Measurements from ENCODE around the gene LCE1F.

Gene LCE1F, protein sequence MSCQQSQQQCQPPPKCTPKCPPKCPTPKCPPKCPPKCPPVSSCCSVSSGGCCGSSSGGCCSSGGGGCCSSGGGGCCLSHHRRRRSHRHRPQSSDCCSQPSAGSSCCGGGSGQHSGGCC

DNA sequence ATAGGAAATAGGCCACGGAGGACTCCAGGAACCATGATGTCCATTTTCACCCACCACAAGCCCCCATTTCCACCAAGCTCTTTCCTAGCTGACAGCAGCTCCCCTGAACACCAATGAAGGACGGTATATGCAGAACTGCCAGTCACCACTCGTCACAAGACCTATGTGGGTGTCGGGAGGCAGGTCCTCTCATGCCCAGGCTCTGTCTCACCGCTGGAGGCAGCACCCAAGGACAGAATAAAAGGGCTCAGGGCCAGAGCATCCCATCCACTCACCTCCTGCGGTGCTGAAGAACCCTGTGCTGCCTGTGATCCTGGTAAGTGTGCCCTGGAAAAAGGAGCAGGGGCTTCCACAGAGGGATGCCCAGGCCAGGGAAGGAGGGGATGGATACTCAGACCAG lies at the start of gene LCE1F:
LCE1F (plus strand) TSS at position 266 of the 400 bp plus-strand sequence. CDS start 1,232 bp downstream, outside the sequence.
- no peak for ATAC-seq
- H3K4me3 Mint-ChIP-seq, result no peak within 1 kb of the TSS
- H3K4me1 Mint-ChIP-seq, result no peaks in the 10 kb centered on the region
- H3K9me3 Mint-ChIP-seq, result peaks cover 9% of the 10 kb centered on the region
- no peak within 1 kb of the TSS for H3K27ac Mint-ChIP-seq
- H3K36me3 Mint-ChIP-seq, result no peaks in the 10 kb centered on the region
- peaks cover 43% of the 10 kb centered on the region for H3K27me3 Mint-ChIP-seq

DNA sequence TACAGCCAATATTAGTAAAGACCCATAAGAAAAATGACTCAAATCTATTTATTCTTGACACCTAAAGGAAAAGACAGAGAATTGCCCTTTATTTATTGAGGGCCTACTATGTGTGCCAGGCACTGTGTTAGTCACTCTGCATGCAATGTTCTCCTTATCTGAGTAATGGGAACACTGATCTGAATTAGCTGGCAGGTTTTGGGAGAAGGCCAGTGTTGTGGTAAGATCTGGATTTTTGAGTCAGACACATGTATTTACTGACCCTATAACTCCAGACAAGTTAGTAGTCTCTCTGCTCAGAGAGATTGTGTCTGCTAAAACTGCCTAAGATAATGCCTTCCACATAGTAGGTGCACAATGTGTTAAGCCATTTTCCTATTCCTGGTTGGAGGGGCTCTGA lies 49.7 kb upstream of the LCE1F start:
- no peak overlapping the region for H3K27ac Mint-ChIP-seq
- H3K36me3 Mint-ChIP-seq, result no peaks in the 10 kb centered on the region
- peaks cover 10% of the 10 kb centered on the region for H3K27me3 Mint-ChIP-seq
- H3K9me3 Mint-ChIP-seq, result no peaks in the 10 kb centered on the region
- ATAC-seq, result no peak
- H3K4me1 Mint-ChIP-seq, result no peaks in the 10 kb centered on the region
- H3K4me3 Mint-ChIP-seq, result no peak overlapping the region

DNA sequence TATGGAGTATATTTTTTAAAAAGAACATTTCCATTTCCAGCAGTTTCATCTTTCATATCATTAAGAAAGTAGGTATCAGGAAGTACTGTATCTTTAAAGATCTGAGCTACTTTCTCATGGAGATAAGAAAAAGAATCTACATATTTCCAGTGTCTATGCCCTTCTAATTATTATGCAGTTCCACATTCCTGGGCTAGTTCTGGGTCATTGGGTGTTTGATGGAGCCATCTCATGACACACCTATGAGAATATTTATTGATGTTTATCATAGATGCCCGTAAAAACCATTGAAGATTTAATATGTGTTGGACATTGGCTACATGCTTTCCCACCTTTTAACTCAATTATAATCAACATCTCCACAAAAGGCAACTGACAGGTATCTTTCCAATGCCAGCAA lies 46.0 kb upstream of the LCE1F start:
- H3K36me3 Mint-ChIP-seq, result no peaks in the 10 kb centered on the region
- H3K27me3 Mint-ChIP-seq, result peaks cover 10% of the 10 kb centered on the region

DNA sequence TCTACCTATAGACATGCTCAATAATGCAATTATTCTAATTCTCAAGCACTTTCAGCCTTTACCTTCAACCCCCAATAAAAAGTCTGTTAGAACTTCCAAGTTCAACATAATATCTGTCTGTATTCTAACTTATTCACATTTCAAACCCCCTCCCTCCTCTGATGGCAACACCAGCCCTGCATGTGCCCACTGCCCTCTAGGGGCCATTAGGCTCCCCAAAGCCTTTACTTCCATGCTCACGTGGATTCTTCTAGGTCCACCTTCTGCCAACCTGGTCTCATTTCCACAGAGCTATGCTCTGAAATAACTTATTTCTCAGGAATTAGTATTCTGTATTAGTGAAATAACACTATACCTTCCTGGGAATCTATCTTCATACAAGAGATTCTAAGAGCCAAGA lies 39.3 kb upstream of the LCE1F start:
- no peaks in the 10 kb centered on the region for H3K9me3 Mint-ChIP-seq
- ATAC-seq, result no peak
- no peak overlapping the region for H3K27ac Mint-ChIP-seq
- no peak overlapping the region for H3K4me3 Mint-ChIP-seq
- H3K4me1 Mint-ChIP-seq, result no peaks in the 10 kb centered on the region
- H3K27me3 Mint-ChIP-seq, result peaks cover 22% of the 10 kb centered on the region
- no peaks in the 10 kb centered on the region for H3K36me3 Mint-ChIP-seq

More for the DNA sequence above, 46.0 kb upstream of the LCE1F start:
- Mint-ChIP-seq H3K27ac (no peak overlapping the region), H3K4me3 (no peak overlapping the region), H3K9me3 (no peaks in the 10 kb centered on the region), H3K4me1 (no peaks in the 10 kb centered on the region)
- ATAC-seq, result no peak

DNA sequence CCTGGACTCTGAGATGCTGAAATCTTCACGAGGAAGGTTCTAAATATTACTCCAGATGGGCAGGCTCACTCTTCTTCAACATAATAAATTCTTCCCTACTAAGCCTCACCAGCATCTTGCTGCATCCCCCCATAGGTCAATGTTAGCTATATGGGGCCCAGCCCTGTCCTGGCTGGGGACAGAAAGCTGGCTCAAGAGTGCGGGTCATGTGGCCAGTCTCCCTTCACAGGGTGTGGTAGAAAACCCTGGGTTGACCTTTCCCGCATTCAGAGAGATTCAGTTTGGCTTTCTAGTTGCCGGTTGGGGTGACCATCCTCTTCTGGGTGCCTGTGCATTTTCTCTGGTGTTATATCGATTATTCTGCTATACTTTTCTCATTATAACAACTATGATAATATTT lies 36.9 kb upstream of the LCE1F start:
- Mint-ChIP-seq H3K27ac (no peak overlapping the region), H3K9me3 (no peaks in the 10 kb centered on the region), H3K36me3 (no peaks in the 10 kb centered on the region), H3K27me3 (peaks cover 33% of the 10 kb centered on the region), H3K4me3 (no peak overlapping the region), H3K4me1 (no peaks in the 10 kb centered on the region)
- no peak for ATAC-seq

DNA sequence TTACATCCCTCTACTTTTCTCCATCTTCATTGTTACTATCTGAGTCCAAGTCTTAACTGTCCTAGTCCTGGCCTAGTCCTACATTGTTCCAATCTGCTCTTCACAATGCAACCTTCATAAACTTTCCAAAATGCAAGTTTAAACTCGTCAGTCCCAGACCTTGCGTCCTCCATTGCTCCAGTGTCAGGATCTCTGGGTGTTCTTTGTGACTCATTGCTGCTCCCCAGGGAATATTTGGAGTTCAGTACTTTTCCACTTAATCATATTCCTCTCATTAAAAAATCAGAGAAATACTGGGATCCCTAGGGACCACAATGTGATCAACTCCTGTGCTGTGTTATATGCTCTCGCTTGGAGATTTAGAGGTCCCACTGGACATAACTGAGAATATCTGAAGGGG lies 35.1 kb upstream of the LCE1F start:
- Mint-ChIP-seq H3K4me1 (no peaks in the 10 kb centered on the region), H3K27ac (no peak overlapping the region), H3K9me3 (no peaks in the 10 kb centered on the region), H3K4me3 (no peak overlapping the region), H3K27me3 (peaks cover 35% of the 10 kb centered on the region), H3K36me3 (no peaks in the 10 kb centered on the region)
- ATAC-seq, result no peak

DNA sequence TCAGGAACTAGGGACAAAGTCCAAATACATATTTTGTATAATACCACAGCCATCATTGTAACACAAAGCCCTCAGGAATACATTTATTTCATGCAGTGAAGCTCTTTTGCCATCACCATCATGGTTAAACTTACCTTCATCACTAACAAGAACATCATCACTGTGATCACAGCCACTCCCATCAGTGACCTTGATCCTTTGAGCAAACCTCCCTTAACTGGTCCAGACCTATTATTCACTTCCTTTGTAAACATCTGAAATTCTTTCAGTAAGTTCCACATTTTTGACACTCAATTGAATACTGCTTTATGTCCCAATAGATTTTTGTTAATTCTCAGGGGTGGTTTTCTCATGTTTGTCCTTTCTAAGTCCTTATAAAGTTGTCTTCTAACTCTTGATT lies 33.3 kb upstream of the LCE1F start:
- no peak overlapping the region for H3K4me3 Mint-ChIP-seq
- no peak overlapping the region for H3K27ac Mint-ChIP-seq
- no peaks in the 10 kb centered on the region for H3K4me1 Mint-ChIP-seq
- peaks cover 24% of the 10 kb centered on the region for H3K27me3 Mint-ChIP-seq
- H3K9me3 Mint-ChIP-seq, result no peaks in the 10 kb centered on the region
- H3K36me3 Mint-ChIP-seq, result no peaks in the 10 kb centered on the region
- no peak for ATAC-seq

DNA sequence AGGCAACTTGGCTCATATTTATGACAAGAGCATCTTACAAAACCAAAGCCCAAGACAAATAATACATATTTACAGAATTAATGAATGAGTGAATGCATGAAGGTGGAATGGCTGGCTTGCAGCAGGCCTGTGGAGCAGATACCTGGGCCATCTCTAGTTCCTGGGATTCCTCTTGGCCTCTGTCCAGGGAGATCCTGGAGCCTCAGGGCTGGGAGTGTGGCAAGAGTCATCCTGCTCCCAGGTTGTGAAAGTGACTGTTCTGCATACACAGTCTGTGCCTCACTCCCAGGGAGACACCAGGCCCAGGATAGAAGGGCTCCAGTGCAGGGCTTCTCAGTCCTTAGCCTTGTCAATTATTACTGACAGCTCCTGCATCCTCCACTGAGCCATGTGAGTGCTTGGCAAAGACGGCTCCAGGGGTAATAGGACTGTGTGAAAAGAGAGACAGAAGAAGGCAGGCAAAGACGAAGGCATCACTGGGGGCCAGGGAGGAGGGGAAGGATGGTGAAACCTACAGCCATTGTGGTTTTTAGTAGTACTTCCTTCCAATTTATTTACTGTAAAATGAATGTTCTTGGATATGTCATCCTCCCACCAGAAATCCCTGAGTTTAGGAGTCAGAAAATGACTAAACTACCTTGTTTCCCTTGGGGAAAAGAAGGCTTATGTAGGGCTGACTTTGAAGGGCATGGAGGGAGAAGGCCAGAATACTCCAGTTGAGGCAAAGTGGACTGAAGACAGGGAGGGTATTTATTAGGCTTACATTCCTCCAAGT lies 31.4 kb upstream of the LCE1F start:
- Mint-ChIP-seq H3K9me3 (no peaks in the 10 kb centered on the region), H3K27ac (no peak overlapping the region), H3K27me3 (peaks cover 13% of the 10 kb centered on the region), H3K36me3 (no peaks in the 10 kb centered on the region), H3K4me3 (no peak overlapping the region), H3K4me1 (no peaks in the 10 kb centered on the region)
- no peak for ATAC-seq

DNA sequence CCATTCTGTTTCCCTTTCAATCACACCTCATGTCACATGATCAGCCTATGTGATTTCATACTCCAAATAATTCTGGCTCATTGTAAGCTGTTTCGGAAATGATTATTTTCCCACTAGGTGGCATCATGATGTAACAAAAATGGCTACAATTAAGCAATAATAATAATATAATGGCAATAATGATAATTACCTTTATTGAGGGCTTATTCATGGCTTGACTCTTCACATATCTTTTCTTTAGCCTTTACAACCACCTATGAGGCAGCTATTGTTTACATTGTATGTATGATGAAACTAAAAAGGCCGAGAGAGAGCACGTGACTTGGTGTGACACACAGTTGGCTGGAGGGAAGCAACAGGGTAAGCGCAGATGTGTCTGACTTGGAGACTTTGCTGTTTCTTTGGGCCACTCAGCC lies 29.6 kb upstream of the LCE1F start:
- H3K4me3 Mint-ChIP-seq, result no peak overlapping the region
- H3K27ac Mint-ChIP-seq, result no peak overlapping the region
- no peaks in the 10 kb centered on the region for H3K36me3 Mint-ChIP-seq
- H3K4me1 Mint-ChIP-seq, result no peaks in the 10 kb centered on the region
- ATAC-seq, result no peak
- no peaks in the 10 kb centered on the region for H3K9me3 Mint-ChIP-seq
- peaks cover 15% of the 10 kb centered on the region for H3K27me3 Mint-ChIP-seq

DNA sequence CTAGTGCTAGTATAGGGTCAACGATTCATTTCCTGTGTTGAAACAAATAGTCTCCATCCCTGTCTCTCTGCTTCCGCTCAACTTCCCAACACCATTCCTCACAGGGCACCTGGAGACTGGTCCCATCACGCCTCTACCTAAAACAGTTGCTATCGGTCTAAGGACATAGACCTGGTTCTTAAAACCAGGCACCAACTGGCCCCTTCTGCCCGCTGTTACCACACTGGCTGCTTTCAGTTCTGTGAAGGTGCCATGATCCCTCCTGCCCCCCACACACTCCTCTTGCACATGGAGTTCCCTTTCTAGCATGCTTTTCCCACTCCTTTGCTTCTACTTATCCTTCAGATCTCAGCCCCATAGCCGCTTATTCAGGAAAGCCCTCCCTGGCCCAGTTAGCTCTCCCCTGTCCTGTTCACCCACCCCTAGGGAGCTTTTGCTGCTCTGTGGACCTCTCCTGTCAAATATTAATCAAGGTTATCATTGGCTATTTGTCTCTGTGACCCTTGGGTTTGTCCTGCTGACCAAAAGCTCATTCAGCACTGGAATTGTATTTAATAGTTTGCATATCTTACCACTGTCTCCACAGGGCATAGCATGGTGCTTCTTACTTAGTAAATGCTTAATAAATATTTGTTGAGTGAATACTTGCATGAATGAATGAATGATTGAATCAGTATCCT lies 29.0 kb upstream of the LCE1F start:
- Mint-ChIP-seq H3K36me3 (no peaks in the 10 kb centered on the region), H3K4me3 (no peak overlapping the region), H3K27ac (no peak overlapping the region), H3K27me3 (peaks cover 22% of the 10 kb centered on the region), H3K9me3 (no peaks in the 10 kb centered on the region), H3K4me1 (no peaks in the 10 kb centered on the region)
- no peak for ATAC-seq

DNA sequence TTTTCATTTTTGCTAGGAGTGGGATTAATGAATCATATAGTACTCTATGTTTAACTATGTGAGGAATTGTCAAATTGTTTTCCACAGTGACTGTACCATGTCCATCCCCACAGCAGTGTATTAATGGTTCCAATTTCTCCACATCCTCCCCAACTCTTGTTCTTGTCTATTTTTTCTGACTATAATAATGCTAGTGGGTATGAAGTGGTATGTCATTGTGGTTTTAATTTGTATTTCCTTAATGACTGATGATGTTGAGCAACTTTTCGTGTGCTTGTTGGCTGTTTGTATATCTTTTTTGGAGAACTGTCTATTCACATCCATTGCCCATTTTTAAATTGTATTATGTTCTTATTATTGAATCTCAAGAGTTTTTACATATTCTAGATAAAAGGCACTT lies 27.1 kb upstream of the LCE1F start:
- H3K4me3 Mint-ChIP-seq, result no peak overlapping the region
- H3K4me1 Mint-ChIP-seq, result no peaks in the 10 kb centered on the region
- ATAC-seq, result no peak
- peaks cover 21% of the 10 kb centered on the region for H3K27me3 Mint-ChIP-seq
- no peak overlapping the region for H3K27ac Mint-ChIP-seq
- no peaks in the 10 kb centered on the region for H3K36me3 Mint-ChIP-seq
- no peaks in the 10 kb centered on the region for H3K9me3 Mint-ChIP-seq

DNA sequence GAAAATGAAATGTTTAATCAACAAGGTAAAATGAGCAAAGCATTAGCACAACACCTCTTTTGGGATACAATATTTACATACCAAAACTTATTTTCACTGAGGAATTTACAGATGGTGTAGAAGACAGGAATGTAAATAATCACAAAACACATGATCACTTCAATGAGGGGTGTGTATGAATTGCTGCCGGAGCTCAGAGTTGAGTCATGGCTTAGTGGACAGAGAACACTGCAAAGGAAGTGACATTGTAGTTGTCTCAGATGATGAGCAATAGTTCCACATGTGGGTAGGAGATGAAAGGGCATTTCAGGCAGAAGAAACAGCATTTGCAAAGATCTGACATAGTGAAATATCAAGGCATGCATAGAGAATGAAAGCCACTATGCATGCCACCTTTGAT lies 22.7 kb upstream of the LCE1F start:
- Mint-ChIP-seq H3K27me3 (peaks cover 35% of the 10 kb centered on the region), H3K9me3 (peaks cover 3% of the 10 kb centered on the region), H3K36me3 (no peaks in the 10 kb centered on the region), H3K4me3 (no peak overlapping the region), H3K4me1 (no peaks in the 10 kb centered on the region), H3K27ac (no peak overlapping the region)
- no peak for ATAC-seq

DNA sequence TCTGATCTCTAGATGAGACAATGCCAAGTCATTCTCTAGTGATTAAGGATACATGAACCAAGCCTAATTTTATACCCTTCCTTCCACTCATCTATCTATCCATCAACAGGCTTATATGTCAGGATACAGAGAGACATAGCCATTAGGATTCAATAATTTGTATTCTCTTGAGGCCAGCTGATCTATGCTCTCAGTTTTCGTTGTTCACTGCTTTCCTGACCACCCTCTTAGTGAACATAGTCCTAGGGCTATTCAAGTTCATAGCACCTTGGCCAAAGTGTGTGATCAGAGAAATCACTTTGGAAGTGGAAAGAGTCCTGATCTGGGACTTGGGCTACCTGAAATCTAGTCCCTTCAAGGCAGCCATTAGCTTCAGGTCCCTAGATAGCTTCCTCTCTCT lies 21.4 kb upstream of the LCE1F start:
- Mint-ChIP-seq H3K4me3 (no peak overlapping the region), H3K36me3 (no peaks in the 10 kb centered on the region)
- ATAC-seq, result no peak

DNA sequence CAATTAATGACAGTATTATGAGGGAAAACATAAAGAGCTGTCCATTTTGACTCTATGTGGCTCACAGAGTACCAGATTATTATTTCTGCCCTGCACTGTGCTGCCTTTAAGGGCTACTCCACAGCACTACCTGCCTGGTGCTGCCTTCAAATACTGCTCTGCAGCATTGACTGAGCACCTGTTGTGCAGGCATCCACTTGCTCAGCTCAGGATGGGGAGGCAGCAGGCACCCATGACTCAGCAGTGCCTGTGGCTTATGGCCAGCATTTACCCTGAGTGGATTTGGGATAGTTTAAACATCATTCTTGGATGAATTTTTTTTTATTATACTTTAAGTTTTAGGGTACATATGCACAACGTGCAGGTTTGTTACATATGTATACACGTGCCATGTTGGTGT lies 18.1 kb upstream of the LCE1F start:
- Mint-ChIP-seq H3K4me3 (no peak overlapping the region), H3K27ac (no peak overlapping the region), H3K9me3 (peaks cover 3% of the 10 kb centered on the region), H3K27me3 (peaks cover 52% of the 10 kb centered on the region), H3K36me3 (no peaks in the 10 kb centered on the region), H3K4me1 (no peaks in the 10 kb centered on the region)
- ATAC-seq, result no peak

More for the DNA sequence above, 21.4 kb upstream of the LCE1F start:
- Mint-ChIP-seq H3K27me3 (peaks cover 46% of the 10 kb centered on the region), H3K9me3 (peaks cover 3% of the 10 kb centered on the region), H3K27ac (no peak overlapping the region), H3K4me1 (no peaks in the 10 kb centered on the region)

DNA sequence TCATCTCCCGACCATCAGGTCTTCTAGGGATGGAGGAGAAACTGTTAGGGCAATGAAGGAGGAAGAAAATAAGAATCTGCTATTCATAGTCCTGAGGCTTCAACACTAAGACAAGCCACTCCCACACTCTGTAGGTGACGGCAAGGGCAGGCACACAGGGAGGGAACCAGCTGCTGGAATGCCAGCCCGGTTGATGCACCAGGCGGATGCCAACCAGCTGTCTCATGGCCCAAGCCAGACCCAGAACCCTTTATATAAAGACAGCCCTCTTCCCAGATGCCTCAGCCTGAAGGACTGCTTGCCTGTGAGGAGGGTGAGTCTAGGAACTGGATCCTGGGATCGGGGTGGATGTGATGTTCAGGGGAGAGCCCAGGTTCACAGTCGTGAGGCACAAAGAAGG lies 17.2 kb upstream of the LCE1F start, which contains the start of gene KPRP:
KPRP (plus strand) TSS at position 279 of the 400 bp plus-strand sequence. CDS start 1,564 bp downstream, outside the sequence.
- peaks cover 3% of the 10 kb centered on the region for H3K9me3 Mint-ChIP-seq
- H3K4me3 Mint-ChIP-seq, result no peak within 1 kb of the TSS
- no peaks in the 10 kb centered on the region for H3K4me1 Mint-ChIP-seq
- no peaks in the 10 kb centered on the region for H3K36me3 Mint-ChIP-seq
- H3K27ac Mint-ChIP-seq, result no peak within 1 kb of the TSS
- H3K27me3 Mint-ChIP-seq, result peaks cover 57% of the 10 kb centered on the region
- no peak for ATAC-seq

DNA sequence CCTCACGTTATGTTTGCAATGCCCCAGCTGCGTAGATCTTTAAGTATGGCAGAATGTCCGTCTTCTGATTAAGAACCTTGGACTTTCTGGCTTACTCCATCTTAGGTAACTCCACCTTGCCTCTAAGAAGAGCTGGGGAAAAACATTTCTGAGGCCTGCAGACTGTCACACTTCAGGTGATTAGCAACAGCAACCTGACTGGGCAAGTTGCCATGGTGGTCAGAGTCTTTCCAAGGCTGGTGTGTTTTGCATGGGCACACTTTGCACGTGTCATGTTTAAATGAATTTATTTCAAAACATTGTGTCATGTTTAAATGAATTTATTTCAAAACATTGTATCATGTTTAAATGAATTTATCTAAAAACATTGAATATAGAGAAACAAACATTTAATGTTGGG lies 16.3 kb upstream of the LCE1F start:
- H3K36me3 Mint-ChIP-seq, result no peaks in the 10 kb centered on the region
- peaks cover 61% of the 10 kb centered on the region for H3K27me3 Mint-ChIP-seq
- peaks cover 3% of the 10 kb centered on the region for H3K9me3 Mint-ChIP-seq
- ATAC-seq, result no peak
- no peaks in the 10 kb centered on the region for H3K4me1 Mint-ChIP-seq
- no peak overlapping the region for H3K4me3 Mint-ChIP-seq
- no peak overlapping the region for H3K27ac Mint-ChIP-seq
